Measurements from ENCODE around the gene WWC1.

Gene WWC1

DNA sequence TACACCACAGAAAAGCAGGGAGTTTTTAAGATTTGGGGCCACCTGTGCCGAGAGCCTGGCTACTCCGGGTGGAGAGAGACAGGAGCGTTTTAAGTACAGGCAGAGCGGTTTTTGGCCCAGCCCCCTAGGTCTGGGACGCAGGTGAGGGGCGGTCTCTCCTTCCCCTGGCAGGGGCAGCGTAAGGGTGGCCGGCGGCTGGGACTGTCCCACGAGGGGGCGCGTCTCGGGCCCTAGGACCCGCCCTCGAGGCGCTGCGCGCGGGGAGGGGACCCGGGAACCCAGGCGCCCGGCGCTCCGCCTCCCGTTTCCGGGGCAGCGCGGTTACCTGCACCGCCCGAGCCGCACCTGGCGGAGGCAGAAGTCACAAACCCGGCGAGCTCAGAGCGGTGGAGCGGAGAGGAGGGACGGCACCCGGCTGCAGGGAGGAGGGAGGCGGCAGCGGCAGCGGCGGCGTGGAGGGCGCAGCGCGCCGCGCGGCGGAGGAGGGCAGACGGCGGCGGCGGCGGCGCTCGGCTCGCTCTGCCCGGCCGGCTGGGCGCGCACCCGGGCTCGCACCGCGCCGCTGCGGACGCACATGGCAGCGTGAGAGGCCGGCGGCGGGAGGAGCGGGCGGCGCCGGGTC is at the start of gene WWC1:
WWC1 (plus strand) TSS at position 304 of the 622 bp plus-strand sequence. CDS start 508 bp downstream, outside the sequence.
- H3K4me1 Mint-ChIP-seq: peaks cover 3% of the 10 kb centered on the region
- H3K4me3 Mint-ChIP-seq: peak within 1 kb of the TSS; percentile 73
- H3K36me3 Mint-ChIP-seq: no peaks in the 10 kb centered on the region
- H3K27ac Mint-ChIP-seq: no peak within 1 kb of the TSS
- H3K27me3 Mint-ChIP-seq: peaks cover 36% of the 10 kb centered on the region
- H3K9me3 Mint-ChIP-seq: no peaks in the 10 kb centered on the region

DNA sequence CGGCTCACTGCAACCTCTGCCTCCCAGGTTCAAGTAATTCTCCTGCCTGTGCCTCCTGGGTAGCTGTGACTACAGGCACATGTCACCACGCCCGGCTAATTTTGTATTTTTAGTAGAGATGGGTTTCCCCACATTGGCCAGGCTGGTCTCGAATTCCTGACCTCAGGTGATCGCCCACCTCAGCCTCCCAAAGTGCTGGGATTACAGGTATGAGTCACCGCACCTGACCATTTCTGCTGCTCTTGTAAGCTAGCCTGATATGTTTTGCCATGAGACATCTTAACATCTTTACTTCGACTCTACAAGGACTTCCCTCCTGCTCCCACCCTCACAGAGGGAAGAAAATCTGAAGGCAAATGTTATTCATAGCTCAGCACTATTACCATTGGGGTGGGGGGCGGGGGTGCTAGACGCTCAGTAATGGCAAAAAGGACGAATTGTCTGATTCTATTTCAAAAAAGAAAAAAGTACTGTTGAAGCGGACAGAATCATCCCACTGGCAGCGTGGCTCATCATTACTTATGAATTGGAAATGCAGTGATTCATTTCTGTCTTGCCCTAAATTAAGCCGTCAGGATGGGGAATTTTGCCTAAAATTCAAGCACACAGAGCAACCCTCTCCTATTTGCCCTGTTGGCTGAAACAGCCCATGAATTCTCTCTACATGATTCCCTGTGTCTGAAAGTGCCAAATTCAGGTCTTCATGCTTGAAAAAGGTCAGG is 46.4 kb upstream of the WWC1 start:
- H3K36me3 Mint-ChIP-seq: no peaks in the 10 kb centered on the region
- no peak overlapping the region for H3K4me3 Mint-ChIP-seq
- no peaks in the 10 kb centered on the region for H3K9me3 Mint-ChIP-seq
- H3K27ac Mint-ChIP-seq: no peak overlapping the region
- no peaks in the 10 kb centered on the region for H3K4me1 Mint-ChIP-seq
- H3K27me3 Mint-ChIP-seq: no peaks in the 10 kb centered on the region

DNA sequence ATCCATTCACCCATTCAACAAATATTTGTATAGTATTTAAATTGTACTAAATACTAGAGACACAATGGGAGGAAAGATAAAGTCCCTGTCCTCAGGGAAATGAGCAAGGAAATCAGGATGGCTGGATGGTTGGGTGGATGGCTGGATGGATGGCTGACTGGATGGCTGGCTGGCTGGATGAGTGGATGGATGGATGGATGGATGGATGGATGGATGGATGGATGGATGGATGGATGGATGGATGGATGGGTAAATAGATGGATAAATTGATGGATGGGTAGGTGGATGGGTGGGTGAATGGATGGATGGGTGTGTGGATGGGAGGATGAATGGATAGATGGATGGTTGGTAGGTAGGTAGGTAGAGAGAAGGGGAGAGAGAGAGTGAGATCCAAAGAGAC is 41.5 kb upstream of the WWC1 start:
- H3K27me3 Mint-ChIP-seq: no peaks in the 10 kb centered on the region
- no peak overlapping the region for H3K27ac Mint-ChIP-seq
- no peaks in the 10 kb centered on the region for H3K9me3 Mint-ChIP-seq
- no peaks in the 10 kb centered on the region for H3K36me3 Mint-ChIP-seq
- no peak overlapping the region for H3K4me3 Mint-ChIP-seq
- H3K4me1 Mint-ChIP-seq: no peaks in the 10 kb centered on the region

DNA sequence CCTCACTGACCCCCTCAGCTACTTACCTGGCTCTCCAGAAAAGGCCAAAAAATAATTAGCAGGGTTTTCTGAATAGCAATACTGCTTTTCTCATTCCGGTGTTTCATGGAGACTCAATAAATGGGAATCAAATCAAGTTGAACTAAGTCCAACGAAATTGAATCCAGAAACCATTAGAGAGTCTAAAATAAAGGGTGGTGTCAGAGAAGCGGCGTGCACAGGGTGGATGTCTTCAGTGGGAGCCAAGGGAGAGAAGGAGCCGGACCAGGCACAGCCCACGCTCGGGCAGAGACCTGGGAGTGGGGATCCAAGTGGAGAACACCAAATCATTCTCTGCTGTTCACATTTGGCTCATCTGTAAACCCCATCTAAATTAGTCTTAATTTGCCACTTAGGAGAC is 40.2 kb upstream of the WWC1 start:
- H3K27me3 Mint-ChIP-seq: no peaks in the 10 kb centered on the region
- H3K36me3 Mint-ChIP-seq: no peaks in the 10 kb centered on the region
- H3K4me3 Mint-ChIP-seq: no peak overlapping the region
- H3K27ac Mint-ChIP-seq: no peak overlapping the region
- H3K4me1 Mint-ChIP-seq: no peaks in the 10 kb centered on the region
- H3K9me3 Mint-ChIP-seq: no peaks in the 10 kb centered on the region

DNA sequence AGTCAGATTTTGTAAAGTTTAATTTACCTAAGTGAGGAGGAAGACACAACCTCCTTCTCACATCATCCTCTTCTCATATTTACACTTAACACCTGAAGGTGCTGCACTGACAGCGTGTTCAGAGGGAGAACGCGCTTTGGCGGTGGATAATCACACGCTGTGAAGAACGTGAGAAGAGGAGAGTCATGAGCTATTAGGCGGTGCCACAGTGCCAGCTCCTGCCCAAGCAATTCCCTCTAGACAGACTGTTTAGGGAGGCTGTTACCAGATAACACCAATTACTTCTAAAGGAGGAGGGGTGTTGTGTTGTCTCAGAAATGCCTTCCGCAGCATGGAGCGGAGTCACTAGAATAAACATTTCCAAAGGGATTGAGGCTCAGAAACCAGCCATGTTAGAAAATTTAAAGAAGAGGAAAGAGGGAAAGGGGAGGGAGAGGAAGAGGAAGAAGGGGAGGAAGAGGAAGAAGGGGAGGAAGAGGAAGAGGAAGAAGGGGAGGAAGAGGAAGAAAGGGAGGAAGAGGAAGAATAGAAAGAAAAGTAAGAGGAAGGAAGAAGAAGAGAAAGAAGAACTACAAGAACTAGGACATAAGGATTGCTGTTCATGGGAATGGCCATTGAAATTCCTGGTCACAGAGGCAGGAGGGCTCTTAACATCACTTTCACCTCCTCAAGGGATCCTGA is 37.3 kb upstream of the WWC1 start:
- no peaks in the 10 kb centered on the region for H3K36me3 Mint-ChIP-seq
- H3K4me1 Mint-ChIP-seq: no peaks in the 10 kb centered on the region
- H3K9me3 Mint-ChIP-seq: no peaks in the 10 kb centered on the region
- no peak overlapping the region for H3K4me3 Mint-ChIP-seq
- no peaks in the 10 kb centered on the region for H3K27me3 Mint-ChIP-seq
- H3K27ac Mint-ChIP-seq: no peak overlapping the region

DNA sequence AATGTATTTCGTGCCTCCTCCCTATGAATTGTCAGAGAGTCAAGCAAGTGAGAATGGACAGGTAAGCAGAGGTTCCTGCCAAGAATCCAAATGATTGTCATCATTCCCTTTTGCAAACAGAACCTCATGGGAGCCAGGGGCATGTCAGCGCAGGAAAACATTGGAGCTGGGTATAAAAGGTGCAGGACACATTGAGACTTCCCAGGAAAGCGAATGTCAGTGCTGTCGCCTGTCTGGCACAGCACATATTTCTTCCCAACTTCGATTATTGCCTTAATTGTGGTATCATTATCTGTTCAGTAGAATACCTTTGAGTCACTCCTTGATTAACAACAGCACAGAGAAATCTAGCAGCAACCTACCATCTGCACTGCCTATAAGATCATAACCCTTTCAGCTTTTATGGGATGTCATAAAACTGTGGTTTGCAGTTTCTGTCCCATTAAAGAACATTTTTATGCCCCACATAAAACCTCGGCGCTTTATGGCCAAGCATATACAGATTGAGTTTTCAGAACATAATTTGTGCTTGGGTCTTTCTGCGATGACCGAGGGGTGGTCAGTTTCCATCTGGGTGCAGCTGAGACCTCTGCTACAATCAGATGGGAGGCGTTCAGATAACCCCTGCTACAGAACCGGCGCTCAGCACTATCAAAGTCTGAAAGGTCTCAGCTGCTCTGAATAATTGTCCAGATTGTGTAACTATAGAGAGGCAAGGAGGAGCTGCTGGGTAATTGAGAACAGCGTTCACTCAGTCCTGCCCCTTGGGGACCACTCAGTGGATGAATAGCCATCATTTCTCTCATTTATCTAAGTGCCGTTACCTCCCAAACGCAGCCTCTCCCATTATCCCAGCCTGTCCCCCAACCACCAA is 30.9 kb upstream of the WWC1 start:
- H3K27ac Mint-ChIP-seq: no peak overlapping the region
- no peak overlapping the region for H3K4me3 Mint-ChIP-seq
- no peaks in the 10 kb centered on the region for H3K4me1 Mint-ChIP-seq
- H3K9me3 Mint-ChIP-seq: no peaks in the 10 kb centered on the region
- no peaks in the 10 kb centered on the region for H3K27me3 Mint-ChIP-seq
- no peaks in the 10 kb centered on the region for H3K36me3 Mint-ChIP-seq

DNA sequence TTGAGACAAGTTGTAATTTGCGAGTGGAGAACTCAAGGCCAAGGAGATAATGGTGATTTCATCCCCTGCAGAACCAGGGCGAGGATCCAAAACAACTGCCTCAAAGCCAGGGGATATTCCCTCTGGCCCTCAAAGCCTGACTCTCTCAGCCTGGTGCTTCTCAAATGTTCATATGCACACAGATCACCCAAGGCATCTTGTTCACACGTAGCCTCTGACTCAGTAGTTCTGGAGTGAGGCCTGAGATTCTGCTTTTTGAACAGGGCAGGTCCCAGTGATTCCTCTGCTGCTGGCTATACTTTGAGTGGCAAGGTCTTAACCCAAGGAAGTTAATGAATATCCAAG is 30.2 kb upstream of the WWC1 start:
- H3K27me3 Mint-ChIP-seq: no peaks in the 10 kb centered on the region
- no peaks in the 10 kb centered on the region for H3K4me1 Mint-ChIP-seq
- H3K27ac Mint-ChIP-seq: no peak overlapping the region
- no peak overlapping the region for H3K4me3 Mint-ChIP-seq
- no peaks in the 10 kb centered on the region for H3K36me3 Mint-ChIP-seq
- H3K9me3 Mint-ChIP-seq: no peaks in the 10 kb centered on the region

DNA sequence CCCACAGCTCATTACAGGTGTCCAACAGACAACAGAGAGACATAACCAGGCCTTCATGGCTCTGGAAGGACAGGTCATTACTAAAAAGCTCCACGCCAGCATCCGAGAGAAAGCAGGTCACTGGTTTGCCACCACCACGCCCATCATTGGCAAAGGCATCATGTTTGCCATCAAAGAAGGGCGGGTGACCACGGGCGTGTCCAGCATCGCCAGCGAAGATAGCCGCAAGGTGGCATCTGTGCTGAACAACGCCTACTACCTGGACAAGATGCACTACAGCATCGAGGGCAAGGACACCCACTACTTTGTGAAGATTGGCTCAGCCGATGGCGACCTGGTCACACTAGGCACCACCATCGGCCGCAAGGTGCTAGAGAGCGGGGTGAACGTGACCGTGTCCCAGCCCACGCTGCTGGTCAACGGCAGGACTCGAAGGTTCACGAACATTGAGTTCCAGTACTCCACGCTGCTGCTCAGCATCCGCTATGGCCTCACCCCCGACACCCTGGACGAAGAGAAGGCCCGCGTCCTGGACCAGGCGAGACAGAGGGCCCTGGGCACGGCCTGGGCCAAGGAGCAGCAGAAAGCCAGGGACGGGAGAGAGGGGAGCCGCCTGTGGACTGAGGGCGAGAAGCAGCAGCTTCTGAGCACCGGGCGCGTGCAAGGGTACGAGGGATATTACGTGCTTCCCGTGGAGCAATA is 29.3 kb upstream of the WWC1 start:
- Mint-ChIP-seq H3K36me3 (no peaks in the 10 kb centered on the region), H3K4me1 (no peaks in the 10 kb centered on the region), H3K27me3 (peaks cover 1% of the 10 kb centered on the region), H3K4me3 (no peak overlapping the region), H3K27ac (no peak overlapping the region), H3K9me3 (no peaks in the 10 kb centered on the region)

DNA sequence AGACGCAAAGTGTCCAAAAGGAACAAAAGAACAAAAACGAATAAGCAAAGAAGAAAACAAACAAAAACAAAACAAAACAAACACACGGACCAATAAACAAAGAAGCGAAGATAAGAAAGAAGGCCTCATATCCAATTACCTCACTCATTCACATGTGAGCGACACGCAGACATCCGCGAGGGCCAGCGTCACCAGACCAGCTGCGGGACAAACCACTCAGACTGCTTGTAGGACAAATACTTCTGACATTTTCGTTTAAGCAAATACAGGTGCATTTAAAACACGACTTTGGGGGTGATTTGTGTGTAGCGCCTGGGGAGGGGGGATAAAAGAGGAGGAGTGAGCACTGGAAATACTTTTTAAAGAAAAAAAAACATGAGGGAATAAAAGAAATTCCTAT is 28.3 kb upstream of the WWC1 start:
- no peak overlapping the region for H3K4me3 Mint-ChIP-seq
- H3K27me3 Mint-ChIP-seq: peaks cover 1% of the 10 kb centered on the region
- H3K9me3 Mint-ChIP-seq: no peaks in the 10 kb centered on the region
- no peak overlapping the region for H3K27ac Mint-ChIP-seq
- H3K36me3 Mint-ChIP-seq: no peaks in the 10 kb centered on the region
- no peaks in the 10 kb centered on the region for H3K4me1 Mint-ChIP-seq

DNA sequence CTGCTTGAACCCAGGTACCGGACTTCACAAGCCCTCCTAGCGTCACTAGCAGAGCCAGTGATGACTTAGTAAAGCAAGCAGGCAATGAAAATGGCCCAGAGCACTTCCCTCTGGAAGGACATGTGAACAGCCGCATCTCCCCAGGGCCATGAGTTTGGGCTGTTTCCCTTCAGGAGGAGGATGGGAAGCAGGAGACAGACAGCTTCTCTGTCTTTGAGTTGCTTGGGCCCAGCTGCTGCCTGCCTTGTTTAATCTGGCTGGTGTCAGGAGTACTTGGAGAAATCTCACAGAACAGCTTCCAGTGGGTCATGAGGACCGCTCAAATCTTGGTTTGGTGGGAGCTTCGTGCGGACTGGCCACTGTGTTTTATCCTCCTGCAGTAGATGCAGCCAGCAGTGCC is 25.4 kb upstream of the WWC1 start:
- H3K4me3 Mint-ChIP-seq: no peak overlapping the region
- no peaks in the 10 kb centered on the region for H3K36me3 Mint-ChIP-seq
- peaks cover 8% of the 10 kb centered on the region for H3K4me1 Mint-ChIP-seq
- H3K27ac Mint-ChIP-seq: no peak overlapping the region
- no peaks in the 10 kb centered on the region for H3K9me3 Mint-ChIP-seq
- peaks cover 10% of the 10 kb centered on the region for H3K27me3 Mint-ChIP-seq

DNA sequence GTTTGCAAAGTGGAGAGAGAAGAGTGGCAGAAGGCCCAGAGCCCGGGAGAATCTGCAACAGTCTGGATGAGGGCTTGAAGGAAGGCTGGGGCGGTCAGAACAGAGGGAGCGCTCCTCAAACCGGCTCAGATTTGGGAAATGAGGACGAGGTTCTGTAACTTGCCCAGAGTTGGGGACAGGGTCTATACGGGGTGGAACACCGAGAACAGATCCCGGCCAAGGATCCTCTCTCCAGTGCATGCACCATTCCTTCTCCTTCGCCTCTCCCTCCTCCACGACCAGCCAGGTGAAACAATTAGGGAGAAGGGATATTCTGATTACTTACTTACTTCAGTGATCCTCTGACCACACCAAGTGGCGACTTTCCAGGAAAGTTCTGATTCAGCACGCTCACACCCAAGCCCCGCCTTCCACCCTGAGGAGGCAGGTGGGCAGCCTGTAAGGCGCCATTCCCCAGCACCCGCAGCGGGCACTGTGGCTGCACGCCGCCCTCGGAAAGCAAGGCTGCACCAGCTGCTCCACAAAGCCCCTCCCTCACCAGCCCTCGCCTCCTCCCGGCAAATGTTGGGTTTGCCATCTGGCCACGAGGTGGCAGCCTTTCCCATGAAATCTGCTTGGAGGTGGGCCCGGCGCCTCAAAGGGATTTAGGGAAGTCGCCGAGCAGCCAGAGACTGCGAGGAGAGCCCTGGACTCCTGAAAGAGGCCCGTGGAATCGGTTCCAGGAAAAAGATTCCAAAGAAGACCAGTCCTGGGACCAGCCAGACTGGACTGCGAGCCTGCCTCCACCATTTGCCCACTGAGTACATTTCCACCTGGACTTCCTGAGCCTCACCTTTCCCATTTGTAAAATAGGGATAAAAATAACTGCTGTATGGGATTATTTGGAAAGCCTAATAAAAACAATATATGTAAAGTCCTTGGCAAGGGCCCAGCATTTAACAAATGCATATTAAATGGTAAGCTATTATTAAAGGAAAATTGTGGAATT is 22.2 kb upstream of the WWC1 start:
- peak overlapping the region; percentile 59 for H3K4me3 Mint-ChIP-seq
- H3K36me3 Mint-ChIP-seq: no peaks in the 10 kb centered on the region

DNA sequence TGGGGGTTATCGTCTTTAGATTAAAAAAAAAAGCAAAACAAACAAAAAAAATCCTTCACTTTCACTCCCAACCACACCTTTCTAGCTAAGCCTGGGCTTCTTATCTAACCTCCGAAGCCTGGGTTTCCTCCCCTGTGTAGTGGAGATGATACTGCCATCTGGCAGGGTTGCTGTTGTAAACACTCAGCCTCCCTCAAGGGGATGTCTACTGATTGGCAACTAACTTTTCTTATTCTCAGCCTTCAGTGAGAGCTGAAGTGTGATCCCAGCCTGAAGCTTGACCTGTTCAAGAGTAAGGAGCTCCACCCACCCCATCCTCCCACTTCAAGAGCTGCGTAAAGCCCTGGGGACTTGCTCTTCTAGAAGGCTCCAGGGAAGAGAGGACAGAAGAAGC is 21.5 kb upstream of the WWC1 start:
- H3K27me3 Mint-ChIP-seq: peaks cover 14% of the 10 kb centered on the region
- H3K4me3 Mint-ChIP-seq: no peak overlapping the region
- no peaks in the 10 kb centered on the region for H3K9me3 Mint-ChIP-seq
- peaks cover 8% of the 10 kb centered on the region for H3K4me1 Mint-ChIP-seq
- H3K27ac Mint-ChIP-seq: no peak overlapping the region
- H3K36me3 Mint-ChIP-seq: no peaks in the 10 kb centered on the region

More for the DNA sequence above, 22.2 kb upstream of the WWC1 start:
- Mint-ChIP-seq H3K9me3 (no peaks in the 10 kb centered on the region), H3K4me1 (peaks cover 8% of the 10 kb centered on the region), H3K27ac (no peak overlapping the region), H3K27me3 (peaks cover 13% of the 10 kb centered on the region)

DNA sequence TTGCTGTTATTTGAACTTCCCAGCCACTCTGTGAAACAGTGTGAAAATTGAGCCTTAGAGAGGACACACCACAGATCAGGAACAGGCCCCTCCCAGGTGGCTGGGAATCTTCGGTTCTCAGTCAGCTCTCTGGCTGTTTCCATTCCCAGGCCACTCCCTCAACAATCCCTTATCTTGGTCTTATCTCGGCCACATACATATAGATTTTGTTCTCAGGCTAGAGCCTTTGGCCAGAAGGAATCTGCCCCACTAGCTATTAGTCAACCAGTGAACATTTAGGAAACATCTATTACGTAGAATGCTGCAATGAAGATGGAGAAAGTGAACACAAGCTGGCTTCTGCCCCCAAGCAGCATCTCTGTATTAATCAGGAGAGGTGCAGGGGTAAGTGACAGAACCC is 21.0 kb upstream of the WWC1 start:
- Mint-ChIP-seq H3K36me3 (no peaks in the 10 kb centered on the region), H3K4me1 (peaks cover 8% of the 10 kb centered on the region), H3K9me3 (no peaks in the 10 kb centered on the region), H3K4me3 (no peak overlapping the region), H3K27me3 (peaks cover 15% of the 10 kb centered on the region), H3K27ac (no peak overlapping the region)
